Natural killer cell (primary cell): ENCODE measurements around the gene FAR2. TPM values are rescaled to one million over a fixed set of nuclear protein-coding genes. Genes with fewer than 3 reads are reported as not detected.

Source experiments
- ATAC-seq, 3 donors: fragments of 150-1000 bp in 2 of 3; fragments of 200-7000 bp in 1 of 3; cut with Tn5 transposase; 1 replicate in 1 of 3; 2 replicates in 2 of 3; pipeline ENCODE4 v1.10.0; 2021; ENCODE audit warnings: mild to moderate bottlenecking in 2 of 3, moderate library complexity in 2 of 3
- DNase-seq, 2 donors: peaks; one replicate each; pipeline versions ENCODE4 v3.0.0 to v3.0.0-alpha.2; 2013 to 2021; ENCODE audit warnings: mixed read lengths in 1 of 2
- H3K27ac ChIP-seq: one replicate; pipeline ENCODE4 v1.5.1; 2013; ENCODE audit warnings: mild to moderate bottlenecking, low read length
- H3K27me3 ChIP-seq: one replicate; pipeline ENCODE4 v1.6.1; 2013; ENCODE audit warnings: low read length; ENCODE audit not compliant: control insufficient read depth, insufficient read depth
- H3K36me3 ChIP-seq: one replicate; pipeline ENCODE4 v1.6.1; 2013; ENCODE audit warnings: low read length; ENCODE audit not compliant: control insufficient read depth, insufficient read depth
- H3K4me1 ChIP-seq: one replicate; pipeline ENCODE4 v1.6.1; 2013; ENCODE audit warnings: low read length; ENCODE audit not compliant: control insufficient read depth, insufficient read depth
- H3K4me3 ChIP-seq: one replicate; pipeline ENCODE4 v1.5.1; 2013; ENCODE audit warnings: low read length
- H3K9me3 ChIP-seq: one replicate; pipeline ENCODE4 v1.6.1; 2013; ENCODE audit warnings: low read length; ENCODE audit not compliant: control insufficient read depth, insufficient read depth
- H3K27ac Mint-ChIP-seq, 2 donors: one replicate each; pipeline ENCODE4 v1.8.0; 2022; ENCODE audit warnings: mild to moderate bottlenecking in 2 of 2, mixed read lengths in 2 of 2, moderate library complexity in 1 of 2
- H3K27me3 Mint-ChIP-seq, 2 donors: one replicate each; pipeline ENCODE4 v1.8.0; 2022; ENCODE audit warnings: low read depth in 2 of 2, mixed read lengths in 2 of 2
- H3K36me3 Mint-ChIP-seq: one replicate; pipeline ENCODE4 v1.8.0; 2022; ENCODE audit warnings: mixed read lengths
- H3K4me1 Mint-ChIP-seq, 2 donors: one replicate each; pipeline ENCODE4 v1.8.0; 2022; ENCODE audit warnings: mixed read lengths in 2 of 2
- H3K4me3 Mint-ChIP-seq: one replicate; pipeline ENCODE4 v1.8.0; 2022; ENCODE audit warnings: mild to moderate bottlenecking, moderate library complexity, mixed read lengths
- H3K9me3 Mint-ChIP-seq, 2 donors: one replicate each; pipeline ENCODE4 v1.8.0; 2022; ENCODE audit warnings: mixed read lengths in 2 of 2
- CTCF ChIP-seq: fragments of 200-600 bp; IDR thresholded peaks from one replicate; pipeline ENCODE4 v1.8.0; 2022; ENCODE audit warnings: antibody characterized with exemption
- WGBS: methylation state at CpG from one replicate; pipeline ENCODE4 v1.1.7; 2013; ENCODE audit warnings: missing lambda C conversion rate; ENCODE audit not compliant: insufficient coverage; 5-methylcytosine and 5-hydroxymethylcytosine counted together
- intact Hi-C: fragments of 100-400 bp; cut with micrococcal nuclease; formaldehyde crosslinking; loops from one replicate; pipeline ENCODE4 v1.14.2; 2022
- total RNA-seq, 4 donors: library from RNA; stranded (reverse); fragments of 120-200 nt in 1 of 4; gene quantifications; one replicate each; pipeline versions ENCODE4 v1.2.3 to v1.2.4, GENCODE V29; 2013 to 2022

FAR2 gene
- total RNA-seq, 3 donors from 2014 or later (not counting 1 experiment from before 2014, with no cell fraction given): 1.5 to 3.5 (median 1.7) TPM

DNA sequence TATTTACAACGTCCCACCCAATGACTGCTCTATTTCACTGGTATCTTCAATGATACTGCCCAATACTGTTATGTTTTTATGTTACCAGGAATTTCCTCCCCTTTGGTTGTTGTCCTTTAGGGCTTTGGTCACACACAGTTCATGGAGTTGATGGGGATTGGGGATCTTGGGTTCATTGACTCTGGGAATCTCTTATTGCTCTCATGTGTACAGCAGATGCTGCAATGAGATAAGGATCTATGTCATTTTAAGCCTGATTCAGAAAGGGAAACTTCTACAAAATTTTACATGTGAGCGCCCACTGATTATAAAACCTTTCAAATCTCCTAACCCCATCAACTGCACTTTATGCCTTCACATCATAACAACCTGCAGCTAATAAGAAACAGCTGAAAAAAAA is 67.2 kb downstream of the FAR2 start:
- Mint-ChIP-seq H3K27ac (no peak overlapping the region), H3K4me1 (no peaks in the 10 kb centered on the region), H3K36me3 (no peaks in the 10 kb centered on the region), H3K9me3 (no peaks in the 10 kb centered on the region), H3K27me3 (no peaks in the 10 kb centered on the region), H3K4me3 (no peak overlapping the region)
- intact Hi-C loops: no loop called here
- Histone ChIP-seq H3K9me3 (no peaks in the 10 kb centered on the region), H3K4me3 (no peak overlapping the region), H3K36me3 (no peaks in the 10 kb centered on the region), H3K4me1 (no peaks in the 10 kb centered on the region), H3K27ac (no peak overlapping the region), H3K27me3 (no peaks in the 10 kb centered on the region)
- no peak for ATAC-seq
- DNase-seq: no peak
- 57% methylated on average over 2 of the region's 2 CpGs for WGBS
- TF ChIP-seq CTCF: no peak

GRCh38 chr12:29216797-29217575 is 67.9 kb downstream of the FAR2 start:
- intact Hi-C loops: no loop called here
- Histone ChIP-seq H3K4me3 (no peak overlapping the region), H3K36me3 (no peaks in the 10 kb centered on the region), H3K9me3 (no peaks in the 10 kb centered on the region), H3K27me3 (no peaks in the 10 kb centered on the region), H3K27ac (no peak overlapping the region), H3K4me1 (no peaks in the 10 kb centered on the region)
- WGBS: 80% methylated on average over 4 of the region's 5 CpGs
- H3K27ac Mint-ChIP-seq: no peak overlapping the region
- ATAC-seq (no peak), DNase-seq (no peak)
- H3K4me3 Mint-ChIP-seq: no peak overlapping the region
- no peaks in the 10 kb centered on the region for H3K27me3 Mint-ChIP-seq
- no peaks in the 10 kb centered on the region for H3K4me1 Mint-ChIP-seq
- no peaks in the 10 kb centered on the region for H3K36me3 Mint-ChIP-seq
- no peak for TF ChIP-seq CTCF
- no peaks in the 10 kb centered on the region for H3K9me3 Mint-ChIP-seq

DNA sequence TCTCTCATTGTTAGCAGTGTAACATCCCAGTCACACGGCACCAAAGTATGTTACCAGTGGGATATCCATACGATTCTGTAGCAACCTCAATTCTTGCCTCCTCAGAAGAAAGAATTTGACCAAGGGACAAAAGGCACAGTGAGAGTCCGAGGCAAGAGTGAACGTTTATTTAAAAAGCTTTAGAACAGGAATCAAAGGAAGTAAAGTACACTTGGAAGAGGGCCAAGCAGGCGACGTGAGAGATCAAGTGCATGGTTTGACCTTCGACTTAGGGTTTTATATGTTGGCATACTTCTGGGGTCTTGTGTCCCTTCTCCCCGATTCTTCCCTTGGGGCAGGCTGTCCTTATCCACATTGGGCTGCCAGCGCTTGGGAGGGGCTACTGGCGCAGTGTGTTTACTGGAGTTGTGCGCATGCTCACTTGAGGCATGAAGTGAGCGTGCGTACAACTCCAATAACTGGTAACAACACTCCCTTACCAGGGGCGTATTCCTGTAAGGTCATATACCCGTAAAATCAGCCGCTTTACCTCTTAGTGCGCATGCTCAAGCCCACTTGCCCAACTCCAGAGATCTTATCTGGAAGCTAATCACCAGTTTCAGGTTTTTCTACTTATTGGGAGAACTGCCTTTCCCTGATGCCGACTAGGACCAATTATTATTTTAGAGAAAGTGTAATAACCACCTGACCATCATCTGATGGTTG is 71.7 kb downstream of the FAR2 start:
- no peak for TF ChIP-seq CTCF
- H3K36me3 Mint-ChIP-seq: no peaks in the 10 kb centered on the region
- H3K4me3 Mint-ChIP-seq: no peak overlapping the region
- WGBS: 98% methylated on average over 18 of the region's 18 CpGs
- Histone ChIP-seq H3K27me3 (no peaks in the 10 kb centered on the region), H3K4me1 (no peaks in the 10 kb centered on the region), H3K9me3 (no peaks in the 10 kb centered on the region), H3K4me3 (no peak overlapping the region), H3K27ac (no peak overlapping the region), H3K36me3 (no peaks in the 10 kb centered on the region)
- H3K4me1 Mint-ChIP-seq: no peaks in the 10 kb centered on the region
- ATAC-seq (no peak), DNase-seq (no peak)
- no peaks in the 10 kb centered on the region for H3K9me3 Mint-ChIP-seq
- intact Hi-C loops: no loop called here
- no peak overlapping the region for H3K27ac Mint-ChIP-seq
- no peaks in the 10 kb centered on the region for H3K27me3 Mint-ChIP-seq
